ENCODE data around the gene SAT2. TPM values are rescaled to one million over a fixed set of nuclear protein-coding genes. Genes with fewer than 3 reads are reported as not detected.

The SAT2 gene
- total RNA-seq, 4 donors from 2014 or later = 18.5 to 74.8 (median 46.0) TPM

GRCh38 chr17:7667656-7668406 lies 40.2 kb upstream of the SAT2 start:
- Histone ChIP-seq H3K4me1 (no peaks in the 10 kb centered on the region), H3K27me3 (no peaks in the 10 kb centered on the region), H3K27ac (no peak overlapping the region), H3K4me3 (no peak overlapping the region), H3K9me3 (no peaks in the 10 kb centered on the region), H3K36me3 (no peaks in the 10 kb centered on the region)
- intact Hi-C loops (cut with DNase I; ENCODE audit: low total_unique reads) = no loop called here
- no peak for DNase-seq
- no peak for TF ChIP-seq POLR2A (IDR thresholded peaks at IDR 0.05)
- TF ChIP-seq, protein P1, sequence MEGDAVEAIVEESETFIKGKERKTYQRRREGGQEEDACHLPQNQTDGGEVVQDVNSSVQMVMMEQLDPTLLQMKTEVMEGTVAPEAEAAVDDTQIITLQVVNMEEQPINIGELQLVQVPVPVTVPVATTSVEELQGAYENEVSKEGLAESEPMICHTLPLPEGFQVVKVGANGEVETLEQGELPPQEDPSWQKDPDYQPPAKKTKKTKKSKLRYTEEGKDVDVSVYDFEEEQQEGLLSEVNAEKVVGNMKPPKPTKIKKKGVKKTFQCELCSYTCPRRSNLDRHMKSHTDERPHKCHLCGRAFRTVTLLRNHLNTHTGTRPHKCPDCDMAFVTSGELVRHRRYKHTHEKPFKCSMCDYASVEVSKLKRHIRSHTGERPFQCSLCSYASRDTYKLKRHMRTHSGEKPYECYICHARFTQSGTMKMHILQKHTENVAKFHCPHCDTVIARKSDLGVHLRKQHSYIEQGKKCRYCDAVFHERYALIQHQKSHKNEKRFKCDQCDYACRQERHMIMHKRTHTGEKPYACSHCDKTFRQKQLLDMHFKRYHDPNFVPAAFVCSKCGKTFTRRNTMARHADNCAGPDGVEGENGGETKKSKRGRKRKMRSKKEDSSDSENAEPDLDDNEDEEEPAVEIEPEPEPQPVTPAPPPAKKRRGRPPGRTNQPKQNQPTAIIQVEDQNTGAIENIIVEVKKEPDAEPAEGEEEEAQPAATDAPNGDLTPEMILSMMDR (IDR thresholded peaks at IDR 0.05) = no peak

- intact Hi-C loops (cut with DNase I; ENCODE audit: low total_unique reads) = no loop called here
- no peaks in the 10 kb centered on the region for H3K27me3 ChIP-seq
- H3K9me3 ChIP-seq = no peaks in the 10 kb centered on the region
- H3K27ac ChIP-seq = peak overlapping the region; percentile 2 to 25
- H3K36me3 ChIP-seq = no peaks in the 10 kb centered on the region
- H3K4me3 ChIP-seq = no peak overlapping the region
- DNase-seq = peak; percentile 58 to 63
- TF ChIP-seq, protein P1 (IDR thresholded peaks at IDR 0.05) = no peak
- H3K4me1 ChIP-seq = peaks cover 0 to 4% of the 10 kb centered on the region in 2 donors
Observed at GRCh38 chr17:7656958-7657609, 29.5 kb upstream of the SAT2 start.

DNA sequence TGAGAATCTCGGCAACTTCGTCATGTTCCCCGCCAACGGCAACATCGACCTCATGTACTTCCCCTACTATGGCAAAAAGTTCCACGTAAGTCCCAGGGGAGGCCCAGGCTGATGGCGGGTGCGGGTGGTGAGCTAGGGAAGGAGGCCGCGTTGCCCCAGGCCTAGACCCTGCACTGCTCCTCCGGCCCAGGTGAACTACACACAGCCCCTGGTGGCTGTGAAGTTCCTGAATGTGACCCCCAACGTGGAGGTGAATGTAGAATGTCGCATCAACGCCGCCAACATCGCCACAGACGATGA lies 27.9 kb upstream of the SAT2 start:
- Histone ChIP-seq H3K27ac (no peak overlapping the region), H3K36me3 (no peaks in the 10 kb centered on the region), H3K9me3 (no peaks in the 10 kb centered on the region), H3K4me3 (no peak overlapping the region), H3K4me1 (peaks cover 0 to 4% of the 10 kb centered on the region in 2 donors), H3K27me3 (no peaks in the 10 kb centered on the region)
- intact Hi-C loops (cut with DNase I; ENCODE audit: low total_unique reads) = no loop called here
- no peak for DNase-seq
- TF ChIP-seq, protein P1 (IDR thresholded peaks at IDR 0.05) = no peak
- no peak for TF ChIP-seq POLR2A (IDR thresholded peaks at IDR 0.05)

DNA sequence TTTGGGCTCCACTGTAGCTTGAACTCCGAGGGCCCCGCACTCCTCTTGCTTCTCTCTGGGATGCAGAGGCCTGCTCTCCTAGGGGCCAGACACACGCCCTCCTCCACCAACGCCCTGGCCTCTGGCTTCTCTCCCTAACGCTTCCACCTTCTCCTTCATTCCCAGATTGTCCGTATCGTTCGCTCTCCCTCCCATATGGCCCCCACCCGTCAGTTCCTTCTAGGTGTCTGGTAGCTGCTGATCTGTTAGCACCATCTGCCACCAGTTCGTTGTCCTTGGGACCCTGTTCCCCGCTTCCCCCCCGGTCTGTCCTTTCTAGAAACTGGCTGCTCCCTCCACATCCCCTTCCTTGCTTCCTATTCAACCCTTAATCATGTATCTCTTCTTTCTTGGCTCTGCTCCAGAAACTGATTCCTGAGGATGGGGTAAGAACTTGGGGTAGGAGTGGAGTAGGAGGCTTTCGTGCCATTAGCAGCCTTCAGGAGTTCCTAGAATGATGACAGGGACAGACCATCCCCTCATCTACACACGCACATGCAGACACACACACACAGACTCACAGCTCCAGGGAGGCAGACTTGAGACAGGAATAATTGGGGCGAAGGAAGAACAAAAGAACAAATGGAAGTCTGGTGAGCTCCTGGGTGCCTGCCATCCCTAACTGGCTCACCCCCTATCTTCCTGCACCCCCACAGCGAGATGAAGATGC lies 27.4 kb upstream of the SAT2 start:
- Histone ChIP-seq H3K27me3 (no peaks in the 10 kb centered on the region), H3K4me1 (peaks cover 0 to 4% of the 10 kb centered on the region in 2 donors), H3K9me3 (no peaks in the 10 kb centered on the region), H3K27ac (no peak overlapping the region), H3K4me3 (no peak overlapping the region), H3K36me3 (no peaks in the 10 kb centered on the region)
- TF ChIP-seq, protein P1 (IDR thresholded peaks at IDR 0.05) = no peak
- no peak for TF ChIP-seq POLR2A (IDR thresholded peaks at IDR 0.05)
- DNase-seq = no peak
- intact Hi-C loops (cut with DNase I; ENCODE audit: low total_unique reads) = no loop called here

All from uterus (tissue), 4 donors.